IPS-18c (cell line): Measurements from ENCODE around the gene MYO5B.

Experiments used
- H3K4me3 ChIP-seq: 2 replicates; pipeline ENCODE4 v1.7.0; 2013; ENCODE audit warnings: low read depth, mild to moderate bottlenecking, low read length, moderate library complexity; ENCODE audit not compliant: insufficient read depth
- H3K9me3 ChIP-seq: one replicate; pipeline ENCODE4 v1.6.1; 2013; ENCODE audit warnings: mild to moderate bottlenecking, low read length, moderate library complexity; ENCODE audit not compliant: control insufficient read depth, insufficient read depth

Gene MYO5B

GRCh38 chr18:49858309-49859020 lies 336.5 kb downstream of the MYO5B start:
- H3K9me3 ChIP-seq: no peaks in the 10 kb centered on the region
- H3K4me3 ChIP-seq: no peak overlapping the region

- Histone ChIP-seq H3K9me3 (no peaks in the 10 kb centered on the region), H3K4me3 (no peak overlapping the region)
Measured at GRCh38 chr18:49857708-49858107, 337.2 kb downstream of the MYO5B start.

- no peaks in the 10 kb centered on the region for H3K9me3 ChIP-seq
- H3K4me3 ChIP-seq: no peak overlapping the region
Measured at GRCh38 chr18:49856496-49856895, 338.5 kb downstream of the MYO5B start.

GRCh38 chr18:49855711-49856415 lies 339.1 kb downstream of the MYO5B start:
- Histone ChIP-seq H3K4me3 (no peak overlapping the region), H3K9me3 (no peaks in the 10 kb centered on the region)

GRCh38 chr18:49854681-49855080 lies 340.3 kb downstream of the MYO5B start:
- no peak overlapping the region for H3K4me3 ChIP-seq
- no peaks in the 10 kb centered on the region for H3K9me3 ChIP-seq

DNA sequence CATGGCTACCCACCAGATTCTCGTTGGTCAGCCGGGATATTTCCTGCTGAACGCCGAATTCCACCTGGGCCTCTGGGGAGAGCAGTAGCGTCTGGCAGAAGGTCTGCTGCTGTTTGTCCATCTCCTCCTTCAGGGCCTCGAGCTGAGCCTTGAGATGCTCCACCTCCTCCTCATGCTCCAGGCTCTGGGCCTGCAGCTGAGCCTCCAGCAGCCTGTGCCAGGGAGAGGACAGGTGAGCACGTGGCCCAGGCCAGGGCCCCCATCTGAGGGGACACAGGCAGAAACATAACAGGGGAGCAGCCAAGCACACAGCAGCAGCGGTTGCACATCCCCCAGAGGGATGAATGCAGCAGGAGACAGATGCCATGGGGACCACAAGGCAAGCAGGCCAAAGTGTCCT lies 341.5 kb downstream of the MYO5B start:
- H3K4me3 ChIP-seq: no peak overlapping the region
- H3K9me3 ChIP-seq: no peaks in the 10 kb centered on the region

- H3K4me3 ChIP-seq: no peak overlapping the region
Measured at GRCh38 chr18:49853011-49853410, 341.9 kb downstream of the MYO5B start.

GRCh38 chr18:49851624-49852023 lies 343.3 kb downstream of the MYO5B start:
- no peak overlapping the region for H3K4me3 ChIP-seq
- no peaks in the 10 kb centered on the region for H3K9me3 ChIP-seq

More at GRCh38 chr18:49853011-49853410, 341.9 kb downstream of the MYO5B start:
- H3K9me3 ChIP-seq: no peaks in the 10 kb centered on the region

DNA sequence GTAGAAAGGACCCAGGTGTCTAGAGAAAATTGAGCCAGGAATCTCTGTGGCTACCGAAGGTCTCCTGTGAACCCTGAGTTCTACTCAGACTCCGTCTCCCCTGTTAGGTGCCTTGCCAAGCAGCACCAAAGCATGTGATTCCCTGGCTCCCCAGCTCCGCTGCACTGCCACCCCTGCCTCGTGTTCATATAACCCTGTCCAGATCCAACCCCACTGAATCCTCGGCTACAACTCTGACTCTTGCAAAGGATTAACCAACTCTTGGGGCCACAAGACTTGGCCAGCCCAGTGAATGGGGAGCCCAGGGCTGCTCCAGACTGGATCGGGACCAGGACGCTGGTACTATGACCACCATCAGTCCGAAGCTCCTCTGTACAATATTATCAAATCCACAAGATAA lies 344.3 kb downstream of the MYO5B start:
- Histone ChIP-seq H3K4me3 (no peak overlapping the region), H3K9me3 (no peaks in the 10 kb centered on the region)

DNA sequence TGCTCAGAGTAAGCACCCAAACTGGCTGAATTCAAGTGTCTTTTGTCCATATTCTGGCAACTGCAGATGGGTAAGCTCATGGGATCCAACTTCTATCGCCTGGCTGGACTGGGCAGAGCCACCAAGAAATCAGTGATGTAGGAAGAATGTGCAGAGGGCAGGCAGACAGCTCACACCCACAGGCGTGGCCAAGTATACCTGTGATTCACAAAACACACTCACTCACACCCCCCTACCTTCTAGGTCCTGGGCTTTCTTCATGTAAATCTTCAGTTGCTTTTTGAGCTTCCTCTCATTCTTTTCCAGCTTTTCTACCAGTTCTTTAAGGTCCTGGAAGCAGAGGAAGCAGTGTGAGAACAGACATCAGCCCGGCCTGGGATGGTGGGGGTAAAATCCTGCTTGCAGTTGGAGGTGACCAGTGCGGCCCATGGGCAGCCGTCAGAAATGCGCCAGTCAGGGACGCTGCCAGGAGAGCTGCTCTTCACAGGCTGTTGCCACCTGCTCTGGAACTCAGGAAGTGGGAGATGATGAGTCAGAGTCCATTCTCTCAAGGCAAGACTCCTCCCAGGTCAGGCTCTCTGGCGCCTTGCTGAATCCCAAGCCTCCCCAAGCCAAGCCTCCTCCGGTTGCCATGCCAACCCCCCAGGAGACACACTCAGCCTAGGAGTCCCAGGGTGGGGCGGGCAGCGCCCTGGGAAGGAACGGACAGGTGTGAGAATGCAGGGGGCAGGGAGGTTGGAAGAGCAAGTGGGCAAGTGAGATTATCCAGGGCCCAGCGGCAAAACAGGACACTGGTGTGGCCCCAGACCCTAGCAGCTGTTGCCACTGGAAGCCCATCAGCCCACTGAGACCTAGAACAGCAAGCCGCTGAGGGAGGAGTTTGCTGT lies 345.4 kb downstream of the MYO5B start:
- no peaks in the 10 kb centered on the region for H3K9me3 ChIP-seq
- no peak overlapping the region for H3K4me3 ChIP-seq

DNA sequence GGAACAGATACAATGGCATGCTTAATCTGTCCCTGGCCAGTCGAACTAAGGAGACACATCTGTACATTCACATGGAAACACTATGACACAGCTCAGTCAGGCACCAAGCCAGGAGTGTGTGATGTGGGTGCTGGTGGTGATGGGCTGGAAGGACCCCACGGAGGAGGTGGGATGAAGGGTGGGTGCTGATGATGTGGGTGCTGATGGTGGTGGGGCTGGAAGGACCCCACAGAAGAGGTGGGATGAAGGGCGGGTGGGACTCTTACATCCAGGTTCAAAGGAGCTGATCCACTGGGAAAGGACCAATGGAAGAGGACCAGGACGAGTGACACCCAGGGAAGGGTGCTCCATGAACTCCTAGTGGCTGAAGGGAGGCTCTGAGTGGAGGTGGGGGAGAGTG lies 346.8 kb downstream of the MYO5B start:
- Histone ChIP-seq H3K9me3 (no peaks in the 10 kb centered on the region), H3K4me3 (no peak overlapping the region)

- H3K9me3 ChIP-seq: no peaks in the 10 kb centered on the region
- no peak overlapping the region for H3K4me3 ChIP-seq
Measured at GRCh38 chr18:49847524-49847923, 347.4 kb downstream of the MYO5B start.

- H3K9me3 ChIP-seq: no peaks in the 10 kb centered on the region
- H3K4me3 ChIP-seq: no peak overlapping the region
Measured at GRCh38 chr18:49846718-49847470, 348.1 kb downstream of the MYO5B start.

DNA sequence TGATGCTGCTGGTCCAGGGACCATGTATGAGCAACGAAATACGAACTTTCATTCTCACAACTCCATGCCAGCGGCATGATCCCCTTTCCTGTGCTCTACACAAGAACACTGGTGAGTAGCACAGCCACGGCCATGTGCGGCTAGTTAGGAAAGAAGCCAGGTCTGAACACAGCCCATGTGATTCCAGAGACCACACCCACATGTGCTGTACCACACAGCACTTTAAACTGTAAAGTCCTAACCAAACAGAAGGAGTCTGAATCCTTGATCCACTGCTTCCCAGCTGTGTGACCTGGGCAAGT lies 348.6 kb downstream of the MYO5B start:
- no peaks in the 10 kb centered on the region for H3K9me3 ChIP-seq

GRCh38 chr18:49845629-49846360 lies 349.2 kb downstream of the MYO5B start:
- Histone ChIP-seq H3K4me3 (no peak overlapping the region), H3K9me3 (no peaks in the 10 kb centered on the region)

More for the DNA sequence above, 348.6 kb downstream of the MYO5B start:
- no peak overlapping the region for H3K4me3 ChIP-seq

DNA sequence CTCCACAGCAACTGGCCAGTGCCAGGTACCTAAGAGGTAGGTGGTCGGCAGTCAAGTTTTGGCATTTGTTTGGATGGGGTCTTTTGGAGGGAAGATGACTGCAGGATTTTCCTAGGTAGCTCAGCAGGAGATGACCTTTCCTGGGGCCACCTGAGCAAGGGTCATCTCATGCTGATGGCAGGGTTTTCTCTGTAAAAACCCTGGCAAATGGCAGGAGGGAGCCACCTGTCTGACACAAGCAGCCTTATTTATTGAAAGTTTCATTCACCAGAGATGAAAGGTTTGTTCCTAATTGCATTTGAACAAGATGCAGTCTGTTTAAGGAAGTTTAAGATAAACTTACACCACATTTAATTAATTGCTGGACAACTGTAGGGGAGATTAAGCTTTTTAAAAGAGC lies 350.0 kb downstream of the MYO5B start:
- Histone ChIP-seq H3K4me3 (no peak overlapping the region), H3K9me3 (no peaks in the 10 kb centered on the region)
